Activated CD8-positive, alpha-beta memory T cell treated with anti-CD3 and anti-CD28 coated beads, Interleukin-2, amount 50 U/mL, for 48 hours (primary cell): ENCODE data around the gene ATP2B1.
A peak's percentile ranks its signal among the peaks of the same experiment; 100 is the strongest.

ENCODE experiments used
- DNase-seq: peaks from one replicate; pipeline ENCODE4 v3.0.0-alpha.2; 2020

The ATP2B1 gene

GRCh38 chr12:89574736-89575208 lies 133.9 kb downstream of the ATP2B1 start:
- DNase-seq: no peak

DNA sequence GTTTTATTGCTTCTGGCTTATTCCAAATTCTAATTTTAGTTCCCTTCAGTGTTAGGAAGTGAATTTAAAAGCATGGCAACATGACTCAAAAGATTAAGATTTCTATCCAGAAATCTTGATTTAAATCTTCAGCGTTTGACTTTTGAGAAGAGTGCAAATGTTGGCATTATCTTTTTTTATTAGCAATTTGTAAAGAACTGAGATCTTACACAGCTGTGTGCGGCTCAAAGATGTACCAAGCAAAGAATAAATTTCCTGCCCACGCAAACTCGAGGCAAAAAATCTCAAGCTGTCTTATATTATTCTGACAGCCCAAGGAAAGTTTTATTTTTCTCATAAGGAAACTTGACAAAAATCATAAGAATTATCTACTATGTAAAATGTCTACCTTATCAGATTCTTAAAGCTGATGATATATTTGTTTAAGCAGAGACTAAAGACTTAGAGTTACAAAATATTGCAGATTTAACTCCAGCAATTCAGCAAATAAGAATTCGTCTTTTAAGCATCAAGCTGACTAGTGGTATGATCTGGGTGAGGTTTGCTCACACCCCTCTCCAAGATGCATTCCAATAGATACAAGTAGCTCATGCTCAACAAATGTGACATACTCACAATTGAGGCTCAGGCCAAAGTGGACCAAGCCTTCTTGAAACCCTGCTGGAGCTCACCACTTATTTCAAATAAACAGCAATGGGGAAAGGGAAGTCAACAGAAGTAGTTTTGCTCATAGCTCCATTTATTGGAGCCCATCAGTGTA lies 135.4 kb downstream of the ATP2B1 start:
- no peak for DNase-seq

GRCh38 chr12:89571491-89572195 lies 137.0 kb downstream of the ATP2B1 start:
- DNase-seq: no peak

DNA sequence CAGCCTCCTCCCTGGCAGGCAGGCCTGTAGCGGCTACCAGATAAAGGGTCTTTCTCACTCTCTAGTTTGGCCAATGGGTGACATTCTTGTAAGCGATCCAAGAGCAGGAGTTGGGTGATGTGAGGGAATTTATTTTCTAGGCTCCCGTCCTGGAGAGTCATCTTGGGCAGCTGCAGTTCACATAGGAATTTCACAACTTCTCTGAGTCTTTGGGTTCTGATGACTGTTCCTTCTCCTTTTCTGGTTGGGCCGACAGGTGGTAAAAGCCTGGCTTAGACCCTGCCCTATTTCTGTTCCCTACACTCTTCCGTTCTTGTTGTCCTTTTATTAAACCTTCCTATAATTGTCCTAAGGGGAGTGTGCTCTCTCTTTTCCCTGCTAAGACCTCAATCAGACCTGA lies 140.2 kb downstream of the ATP2B1 start:
- no peak for DNase-seq

DNA sequence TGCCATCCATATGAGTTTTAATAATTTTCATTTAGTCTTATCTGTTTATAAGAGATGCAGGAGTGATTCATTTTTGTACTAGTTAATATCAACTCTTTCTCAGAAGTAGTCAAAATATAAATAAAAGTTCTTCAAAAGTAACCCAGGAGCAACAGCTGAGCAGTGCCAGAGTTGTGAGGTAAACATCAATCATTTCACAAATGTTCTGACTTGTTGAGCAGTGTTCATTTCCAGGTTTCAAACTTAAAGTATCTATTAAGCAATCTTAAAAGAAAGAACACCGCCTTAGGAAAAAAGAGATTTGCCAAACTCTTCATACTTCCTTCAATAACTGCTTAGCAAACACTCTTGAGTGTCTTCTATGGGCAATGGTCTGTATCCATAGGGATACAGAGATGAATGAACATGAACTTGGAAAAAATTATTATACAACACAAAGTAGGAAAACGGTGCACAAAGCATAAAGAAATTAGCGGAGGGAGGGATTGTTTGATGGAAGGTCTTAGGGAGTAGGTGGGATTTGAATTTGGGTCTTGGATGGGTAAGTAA lies 140.9 kb downstream of the ATP2B1 start:
- no peak for DNase-seq

DNA sequence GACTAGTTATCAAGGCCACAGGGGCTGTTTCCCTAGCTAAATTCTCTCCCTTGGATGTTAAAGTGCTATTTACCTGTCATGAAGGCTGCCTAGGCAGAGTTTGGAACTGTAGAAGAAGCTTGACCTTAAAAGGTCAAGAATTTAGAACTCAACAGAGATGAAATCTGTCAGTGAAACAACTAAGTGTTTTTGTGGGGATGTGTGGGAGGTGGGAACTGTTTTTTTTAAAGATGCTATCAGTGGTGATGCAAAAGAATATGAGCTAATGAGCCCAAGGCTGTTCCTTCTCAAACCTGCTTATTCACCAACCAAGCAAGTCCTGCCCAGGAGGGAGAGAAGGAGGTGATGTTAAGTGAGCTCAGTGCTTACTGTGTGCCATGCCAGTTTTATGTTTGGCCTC lies 142.0 kb downstream of the ATP2B1 start:
- DNase-seq: no peak

DNA sequence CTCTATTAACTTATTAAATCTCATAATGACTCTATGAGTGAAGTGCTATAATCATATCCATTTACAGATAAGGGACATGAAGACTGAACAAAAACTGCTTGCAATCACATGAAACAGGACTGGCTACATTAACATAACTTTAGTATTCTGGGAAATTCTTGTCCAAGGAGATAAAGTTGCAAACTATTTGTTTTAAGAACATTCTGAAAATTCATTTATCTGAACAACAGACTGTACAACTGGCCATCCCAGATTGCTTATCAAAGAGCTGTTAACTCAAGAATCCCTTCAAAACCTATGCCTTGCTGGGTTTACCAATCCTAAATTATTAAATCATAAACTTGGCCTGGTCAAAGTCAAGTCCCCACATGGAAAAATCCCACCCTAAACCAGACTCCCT lies 143.6 kb downstream of the ATP2B1 start:
- DNase-seq: no peak

DNA sequence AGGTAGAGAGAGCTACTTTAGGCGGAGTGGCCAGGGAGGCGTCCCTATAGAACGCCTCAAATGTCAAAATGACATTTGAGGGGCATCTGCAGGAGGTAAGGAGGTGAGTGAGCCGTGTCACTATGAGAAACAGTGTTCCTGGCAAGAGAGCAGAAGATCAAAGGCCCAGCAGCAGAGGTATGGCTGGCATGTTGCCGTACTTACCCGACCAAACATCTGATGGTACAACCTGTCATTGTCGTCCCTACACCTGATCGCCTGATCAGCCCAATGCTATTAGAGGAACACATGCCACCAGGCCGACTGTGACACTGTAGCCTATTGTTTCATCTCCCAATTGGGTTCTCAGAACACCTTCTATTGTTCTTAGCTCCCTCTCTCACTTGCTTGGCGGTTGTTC lies 148.9 kb downstream of the ATP2B1 start:
- DNase-seq: no peak

DNA sequence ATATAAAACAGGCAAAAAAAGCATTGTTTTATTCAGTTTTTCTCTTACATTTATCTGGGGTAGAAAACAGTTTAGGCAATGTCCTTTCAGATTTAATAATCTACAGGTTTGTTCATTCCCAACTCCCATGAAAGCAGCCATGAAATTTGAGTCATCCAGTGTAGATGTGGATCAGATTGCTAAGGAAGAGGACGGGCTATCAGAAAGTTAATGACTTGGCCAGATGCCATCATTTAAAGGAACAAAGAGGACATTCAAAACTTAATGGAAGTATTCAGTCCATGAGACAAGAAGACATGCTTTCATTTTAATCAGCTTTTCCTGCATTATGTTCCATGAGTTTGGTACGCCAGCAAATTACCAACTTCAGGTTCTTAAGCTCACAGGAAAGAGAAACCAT lies 151.7 kb downstream of the ATP2B1 start:
- DNase-seq: no peak

DNA sequence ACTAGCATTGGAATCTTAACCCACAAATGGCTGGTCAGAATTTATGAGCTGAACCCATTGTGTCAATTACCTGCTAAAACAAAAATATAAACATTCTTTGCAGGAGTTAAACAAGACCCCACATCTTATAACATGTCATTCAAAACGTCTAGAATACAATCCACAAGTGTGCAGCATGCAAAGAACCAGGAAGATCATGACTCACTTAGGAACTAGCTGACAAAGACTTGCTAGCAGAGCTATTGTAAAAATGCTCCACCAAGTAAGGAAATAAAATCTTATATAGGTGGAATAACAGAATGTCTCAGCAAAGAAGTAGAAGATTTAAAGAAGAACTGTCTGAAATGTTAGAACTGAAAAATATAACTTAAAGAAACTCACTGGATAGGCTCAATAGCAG lies 156.3 kb downstream of the ATP2B1 start:
- no peak for DNase-seq

DNA sequence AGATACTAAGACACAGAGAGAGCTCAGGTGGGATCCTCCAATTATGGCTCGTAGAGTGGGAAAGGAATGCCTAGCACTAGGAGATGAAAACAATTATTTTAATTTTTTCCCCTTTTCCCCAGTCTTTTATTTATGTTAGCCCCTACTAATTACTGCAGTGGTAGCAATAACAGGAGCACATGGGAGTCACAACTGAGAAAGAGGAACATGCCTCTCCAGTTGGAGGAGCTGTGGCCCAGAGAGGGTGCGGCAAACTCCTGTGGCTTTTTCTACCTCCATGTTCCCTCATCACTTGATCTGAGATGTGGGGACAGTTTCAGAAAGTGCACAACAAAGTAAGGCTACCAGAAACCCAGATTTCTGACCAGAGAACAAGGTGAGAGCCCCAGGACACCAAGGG lies 156.9 kb downstream of the ATP2B1 start:
- DNase-seq: no peak

DNA sequence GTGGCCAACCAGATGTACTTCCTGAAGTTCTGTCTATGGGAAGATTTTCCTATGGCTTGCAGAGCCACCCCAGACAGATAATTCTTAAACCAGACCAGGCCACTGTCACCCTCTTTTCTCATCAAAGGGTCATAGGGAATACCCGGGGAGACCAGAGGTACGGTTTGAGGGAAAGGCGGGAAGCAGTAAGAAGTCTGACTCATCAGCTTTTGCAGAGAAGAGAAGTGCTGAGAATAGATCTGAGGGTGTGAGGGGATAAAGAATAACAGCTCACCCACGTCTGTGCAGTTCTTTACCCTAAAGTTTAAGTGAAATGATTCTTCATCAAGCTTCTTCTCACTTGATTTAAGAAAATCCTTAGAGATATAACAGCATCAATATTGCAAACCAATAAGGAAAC lies 161.5 kb downstream of the ATP2B1 start:
- no peak for DNase-seq

DNA sequence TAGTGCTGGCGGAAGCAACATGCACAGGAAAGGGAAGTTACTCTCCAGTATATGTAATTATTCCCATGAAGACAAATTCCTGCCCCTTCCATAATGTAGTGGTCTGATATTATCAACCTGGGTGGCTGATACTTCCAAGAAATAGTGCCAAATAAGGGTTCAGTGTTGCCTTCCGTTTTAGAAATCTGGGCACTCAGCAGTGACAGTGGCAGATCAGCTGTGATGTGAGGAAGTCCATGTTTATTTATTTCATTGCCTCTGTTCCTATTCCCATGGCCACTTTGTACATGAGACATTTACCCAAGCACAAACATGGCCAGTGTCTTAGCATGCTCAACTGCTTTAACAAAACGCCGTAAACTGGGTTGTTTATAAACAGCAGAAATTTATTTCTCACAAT lies 162.5 kb downstream of the ATP2B1 start:
- no peak for DNase-seq

DNA sequence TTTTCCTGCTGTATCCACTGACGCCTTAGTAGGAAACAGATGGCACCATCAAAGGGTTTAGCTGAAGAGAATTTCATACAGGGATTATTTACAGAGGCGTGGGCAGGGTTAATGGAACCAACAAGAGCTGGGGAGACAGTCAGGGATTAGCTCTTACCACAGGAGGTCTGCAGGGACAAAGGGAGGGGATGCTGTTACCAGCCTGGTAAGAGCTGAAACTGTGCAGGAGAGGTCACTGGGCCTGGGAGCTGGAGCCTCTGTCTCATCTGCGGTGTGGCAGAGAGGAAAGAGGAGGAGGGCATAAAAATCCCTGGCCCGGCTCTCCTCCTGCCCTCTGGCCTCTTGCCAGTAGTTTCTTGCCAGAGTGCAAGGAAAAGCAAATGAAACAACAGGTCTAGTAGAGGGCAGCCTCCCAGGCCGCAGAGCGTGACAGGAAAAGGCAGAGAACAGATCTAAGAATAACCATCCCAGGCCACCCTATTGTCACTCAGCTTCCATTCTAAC lies 163.9 kb downstream of the ATP2B1 start:
- DNase-seq: no peak

GRCh38 chr12:89544022-89544421 lies 164.6 kb downstream of the ATP2B1 start:
- DNase-seq: no peak

DNA sequence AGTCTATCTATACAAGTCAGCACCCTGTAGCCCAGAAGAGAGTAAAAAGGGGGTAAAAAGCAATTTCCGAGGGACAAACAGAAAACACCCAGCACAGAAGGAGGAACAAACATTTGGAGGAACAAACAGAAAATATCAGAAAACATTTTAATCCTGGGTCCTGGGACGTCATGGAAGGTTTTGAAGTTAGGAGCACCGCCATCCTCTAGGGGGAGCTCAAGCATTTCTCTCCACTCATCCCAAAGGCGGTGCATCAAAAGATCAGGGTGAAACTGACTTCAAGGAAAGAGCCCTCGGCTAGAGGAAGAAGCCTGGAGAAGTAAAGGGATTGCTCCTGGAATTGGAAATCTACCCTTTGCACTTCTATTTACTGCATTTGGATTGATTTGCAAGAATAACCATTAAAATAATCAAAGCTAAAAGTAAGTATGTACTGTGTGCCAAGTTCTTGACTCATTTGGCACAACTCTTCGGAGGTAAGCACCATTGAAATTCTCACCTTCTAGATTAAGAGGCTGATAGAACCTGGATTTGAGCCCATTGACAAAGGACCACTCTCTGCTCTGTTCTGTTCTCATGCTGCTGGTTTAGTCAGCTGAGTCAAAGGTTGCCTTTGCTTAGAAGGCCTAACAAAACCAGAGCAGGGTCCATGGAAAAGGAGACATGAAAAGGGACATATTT lies 165.6 kb downstream of the ATP2B1 start:
- peak; percentile 70 for DNase-seq

GRCh38 chr12:89542236-89542635 lies 166.4 kb downstream of the ATP2B1 start:
- no peak for DNase-seq

DNA sequence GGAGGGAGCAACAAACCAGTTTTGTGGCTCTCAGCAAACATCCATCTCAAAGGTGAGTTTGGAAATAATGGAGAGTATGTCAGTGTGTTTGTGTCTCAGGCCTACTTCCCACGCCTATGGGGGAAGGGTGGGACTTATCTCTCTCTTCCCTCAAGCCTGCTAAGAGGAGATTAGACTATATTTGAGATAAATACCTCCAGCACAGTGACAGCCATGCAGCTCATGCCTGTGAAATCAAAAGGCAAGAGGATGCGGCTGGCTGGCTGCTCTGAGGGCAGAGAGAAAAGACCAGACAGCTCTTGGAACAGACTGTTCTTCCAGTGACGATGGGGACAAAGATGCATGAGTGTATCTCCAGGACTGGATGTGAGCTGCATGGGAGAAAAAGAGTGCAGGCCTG lies 168.1 kb downstream of the ATP2B1 start:
- no peak for DNase-seq

DNA sequence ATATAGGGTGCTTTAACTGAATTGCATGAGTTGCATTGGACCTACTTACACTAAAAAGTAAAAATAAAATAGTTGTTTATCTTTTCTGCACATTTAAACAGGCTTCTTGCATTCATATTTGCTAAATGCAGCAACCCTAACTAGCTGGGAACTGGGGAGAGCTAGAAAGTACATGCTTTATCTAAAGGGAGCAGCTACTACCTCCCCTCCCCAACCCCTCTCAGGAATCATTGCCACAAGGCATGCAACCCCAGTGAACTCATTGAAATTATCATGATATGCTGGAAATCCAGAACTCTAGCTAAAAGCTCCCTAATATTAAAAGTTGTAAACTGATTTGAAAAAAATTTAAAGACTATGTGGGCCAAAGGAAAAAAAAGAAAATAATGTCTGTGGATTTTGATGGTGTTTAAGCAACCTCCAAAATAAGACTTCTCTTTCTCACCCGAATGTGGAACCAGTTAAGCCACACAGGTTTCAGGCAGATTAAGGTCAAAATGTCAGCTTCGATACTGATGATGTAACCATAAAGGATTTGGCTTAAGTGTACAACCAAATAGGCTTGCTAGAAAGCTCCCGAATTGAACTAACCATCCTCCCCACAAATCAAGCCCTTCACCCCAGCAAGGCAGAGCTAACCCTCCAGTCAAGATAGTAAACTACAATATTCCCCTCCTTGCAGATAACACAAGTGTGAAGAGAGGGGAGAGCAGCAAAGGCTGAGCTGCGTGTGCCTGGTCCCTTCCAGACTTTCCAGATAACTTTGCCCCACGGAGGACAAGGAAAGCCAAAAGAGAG lies 169.0 kb downstream of the ATP2B1 start:
- DNase-seq: no peak

DNA sequence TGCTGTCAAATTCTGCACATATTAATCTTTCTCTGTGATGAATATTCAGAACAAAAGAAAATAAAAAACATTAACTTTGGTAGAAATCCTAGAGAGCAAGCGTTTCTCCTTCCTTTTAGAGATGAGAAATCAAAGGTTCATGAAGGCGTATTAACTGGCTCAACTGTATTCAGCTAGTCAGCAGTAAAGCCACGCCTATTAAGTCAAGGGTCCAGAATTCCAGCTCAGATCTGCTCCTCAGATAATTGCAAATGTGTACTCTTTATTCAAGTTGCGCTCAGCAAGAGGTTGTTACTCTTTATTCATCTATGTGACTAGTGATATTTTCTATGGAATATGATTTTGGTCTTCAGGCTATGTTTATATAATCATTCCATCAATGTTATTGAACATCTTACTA lies 169.7 kb downstream of the ATP2B1 start:
- no peak for DNase-seq
